NCI-H146 (cell line): ENCODE data around the gene SYT2.
"Not testable (repeated sequence)": the region's sequence is repeated elsewhere in the genome, so short reads cannot be mapped to it uniquely, and the experiment has no call there.

ENCODE experiments used
- DNase-seq: peaks from one replicate; lab custom pipeline; 2025; lab: John Stamatoyannopoulos, UW

SYT2 gene

GRCh38 chr1:202545647-202546303 lies 164.5 kb downstream of the SYT2 start:
- not testable (repeated sequence) for DNase-seq

- DNase-seq, result not testable (repeated sequence)
Observed at GRCh38 chr1:202544766-202545449, 165.3 kb downstream of the SYT2 start.

GRCh38 chr1:202543537-202543936 lies 166.7 kb downstream of the SYT2 start:
- not testable (repeated sequence) for DNase-seq

GRCh38 chr1:202542415-202542814 lies 167.8 kb downstream of the SYT2 start:
- DNase-seq, result not testable (repeated sequence)

GRCh38 chr1:202540858-202541257 lies 169.4 kb downstream of the SYT2 start:
- not testable (repeated sequence) for DNase-seq
